ENCODE results near the gene LRBA.

DNA sequence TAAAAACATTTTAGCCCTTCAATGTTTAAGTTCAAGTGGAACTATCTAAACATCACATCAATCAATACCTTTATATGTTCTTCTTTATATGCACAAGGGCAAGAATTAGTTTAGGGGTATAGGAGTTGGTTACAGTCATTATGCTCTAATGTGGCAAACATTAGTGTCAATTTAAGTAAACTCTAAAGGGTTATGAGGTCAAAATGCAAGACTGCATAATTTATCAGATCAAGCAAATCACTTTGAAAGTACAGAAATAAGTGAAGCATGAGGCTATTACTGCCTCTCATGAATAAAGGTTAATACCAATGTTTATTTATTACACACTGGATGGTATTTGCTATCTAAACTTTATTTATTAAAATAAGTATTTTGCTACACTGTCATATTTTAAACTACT is 373.5 kb downstream of the LRBA start:
- TF ChIP-seq, protein P1, sequence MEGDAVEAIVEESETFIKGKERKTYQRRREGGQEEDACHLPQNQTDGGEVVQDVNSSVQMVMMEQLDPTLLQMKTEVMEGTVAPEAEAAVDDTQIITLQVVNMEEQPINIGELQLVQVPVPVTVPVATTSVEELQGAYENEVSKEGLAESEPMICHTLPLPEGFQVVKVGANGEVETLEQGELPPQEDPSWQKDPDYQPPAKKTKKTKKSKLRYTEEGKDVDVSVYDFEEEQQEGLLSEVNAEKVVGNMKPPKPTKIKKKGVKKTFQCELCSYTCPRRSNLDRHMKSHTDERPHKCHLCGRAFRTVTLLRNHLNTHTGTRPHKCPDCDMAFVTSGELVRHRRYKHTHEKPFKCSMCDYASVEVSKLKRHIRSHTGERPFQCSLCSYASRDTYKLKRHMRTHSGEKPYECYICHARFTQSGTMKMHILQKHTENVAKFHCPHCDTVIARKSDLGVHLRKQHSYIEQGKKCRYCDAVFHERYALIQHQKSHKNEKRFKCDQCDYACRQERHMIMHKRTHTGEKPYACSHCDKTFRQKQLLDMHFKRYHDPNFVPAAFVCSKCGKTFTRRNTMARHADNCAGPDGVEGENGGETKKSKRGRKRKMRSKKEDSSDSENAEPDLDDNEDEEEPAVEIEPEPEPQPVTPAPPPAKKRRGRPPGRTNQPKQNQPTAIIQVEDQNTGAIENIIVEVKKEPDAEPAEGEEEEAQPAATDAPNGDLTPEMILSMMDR (IDR thresholded peaks at IDR 0.05; ENCODE audit: low read length) = no peak
- no peak for TF ChIP-seq EZH2 (IDR thresholded peaks at IDR 0.05; ENCODE audit: borderline replicate concordance, low read length)

Measured in OCI-LY1 (cell line).